ENCODE measurements around the gene CHSY1.

The CHSY1 gene

GRCh38 chr15:101269479-101270223 is 17.8 kb upstream of the CHSY1 start:
- no peak for DNase-seq

- no peak for DNase-seq
These were observed 15.7 kb upstream of the CHSY1 start for GRCh38 chr15:101267320-101268104.

GRCh38 chr15:101266787-101267186 is 14.9 kb upstream of the CHSY1 start:
- no peak for DNase-seq

- DNase-seq: no peak
These were observed 14.2 kb upstream of the CHSY1 start for GRCh38 chr15:101266034-101266433.

- DNase-seq: no peak
These were observed 13.2 kb upstream of the CHSY1 start for GRCh38 chr15:101264911-101265641.

- DNase-seq: no peak
These were observed 12.2 kb upstream of the CHSY1 start for GRCh38 chr15:101264011-101264410.

GRCh38 chr15:101262551-101262950 is 10.7 kb upstream of the CHSY1 start:
- no peak for DNase-seq

GRCh38 chr15:101258238-101259144 is 6.6 kb upstream of the CHSY1 start:
- DNase-seq: peak; percentile 76

GRCh38 chr15:101256757-101257156 is 4.9 kb upstream of the CHSY1 start:
- DNase-seq: no peak

GRCh38 chr15:101255615-101256241 is 3.9 kb upstream of the CHSY1 start:
- DNase-seq: no peak

- DNase-seq: no peak
These were observed 3.2 kb upstream of the CHSY1 start for GRCh38 chr15:101255051-101255395.

- no peak for DNase-seq
These were observed 2.6 kb upstream of the CHSY1 start for GRCh38 chr15:101254157-101255050.

- no peak for DNase-seq
These were observed 988 bp upstream of the CHSY1 start for GRCh38 chr15:101252836-101253235.

- DNase-seq: no peak
These were observed 697 bp downstream of the CHSY1 start for GRCh38 chr15:101250873-101251829.

GRCh38 chr15:101250341-101250831 is 1.5 kb downstream of the CHSY1 start:
- DNase-seq: no peak

GRCh38 chr15:101248274-101248673 is 3.6 kb downstream of the CHSY1 start:
- no peak for DNase-seq

- no peak for DNase-seq
These were observed 4.8 kb downstream of the CHSY1 start for GRCh38 chr15:101246824-101247745.

GRCh38 chr15:101246391-101246790 is 5.5 kb downstream of the CHSY1 start:
- no peak for DNase-seq

Measured in CD4-positive, alpha-beta T cell treated with Interleukin-10 for 1 hour (primary cell).